Ascending aorta (tissue), 2 donors: ENCODE measurements around the gene SLC7A4. TPM values are rescaled to one million over a fixed set of nuclear protein-coding genes. Genes with fewer than 3 reads are reported as not detected.

Experiments
- DNase-seq, 2 donors: peaks; one replicate each; pipeline ENCODE4 v3.0.0-alpha.2; 2019; ENCODE audit warnings: low spot score in 2 of 2
- H3K27ac ChIP-seq, 2 donors: fragments of 200-600 bp; sonication (generic); one replicate each; pipeline ENCODE4 v1.5.1; 2016 to 2017; ENCODE audit warnings: mild to moderate bottlenecking in 1 of 2
- H3K27me3 ChIP-seq: fragments of 200-600 bp; sonication (generic); one replicate; pipeline ENCODE4 v1.5.1; 2017
- H3K36me3 ChIP-seq, 2 donors: fragments of 200-600 bp; sonication (generic); one replicate each; pipeline ENCODE4 v1.5.1; 2016
- H3K4me1 ChIP-seq, 2 donors: fragments of 200-600 bp; sonication (generic); one replicate each; pipeline ENCODE4 v1.5.1; 2016 to 2017; ENCODE audit warnings: mild to moderate bottlenecking in 1 of 2
- H3K4me3 ChIP-seq, 2 donors: fragments of 200-600 bp; sonication (generic); one replicate each; pipeline ENCODE4 v1.5.1; 2016 to 2017; ENCODE audit warnings: mild to moderate bottlenecking in 1 of 2
- H3K9me3 ChIP-seq, 2 donors: fragments of 200-600 bp; sonication (generic); one replicate each; pipeline ENCODE4 v1.5.1; 2016
- intact Hi-C: fragments of 100-400 bp; cut with DNase I; formaldehyde crosslinking; loops from one replicate; pipeline ENCODE4 v1.15.1; 2023
- total RNA-seq: library from RNA; depleted of rRNA; stranded (reverse); fragments of >200 nt; gene quantifications from one replicate; pipeline ENCODE4 v1.1.0, GENCODE V29; 2016
- TF ChIP-seq, protein P1 (sequence below), 3 experiments: fragments of 200-600 bp in 2 of 3; fragments of 450-650 bp in 1 of 3; sonication (generic) in 2 of 3; IDR thresholded peaks; one replicate each; pipeline ENCODE4 v1.5.1; 2016 to 2019; ENCODE audit warnings: antibody characterized with exemption in 3 of 3, mild to moderate bottlenecking in 1 of 3, moderate library complexity in 1 of 3

SLC7A4 gene
- total RNA-seq, 1 donor from 2014 or later: 20.4 TPM

DNA sequence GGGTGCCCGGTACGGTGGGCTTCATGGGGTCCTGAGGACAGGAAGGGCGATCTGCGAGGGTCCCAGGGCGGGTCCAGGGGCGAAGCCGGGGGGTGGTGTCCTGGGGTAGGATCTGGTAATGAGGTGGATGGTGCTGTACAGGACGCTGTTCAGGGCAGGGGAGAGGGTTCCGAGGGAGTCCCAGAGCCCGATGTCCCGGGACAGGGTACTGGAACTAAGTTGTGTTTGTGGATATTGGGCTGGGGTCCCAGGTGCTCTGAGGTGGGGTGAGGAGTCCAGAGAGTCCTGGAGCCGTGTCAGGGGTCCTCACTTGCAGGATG is 49.8 kb downstream of the SLC7A4 start:
- peaks cover 11 to 23% of the 10 kb centered on the region in 2 donors for H3K4me1 ChIP-seq
- intact Hi-C loops: loop anchor here (1.0 to 10.0 kb wide), 4 partner anchors 20 to 662 kb away; partner anchors contain the start of genes P2RX6, PI4KA, SDF2L1 and SNAP29
- DNase-seq: no peak
- H3K27ac ChIP-seq: peak overlapping the region; percentile 73 to 85
- peaks cover 12 to 20% of the 10 kb centered on the region in 2 donors for H3K36me3 ChIP-seq
- H3K4me3 ChIP-seq: peak overlapping the region; percentile 74 to 90
- no peaks in the 10 kb centered on the region for H3K9me3 ChIP-seq
- no peaks in the 10 kb centered on the region for H3K27me3 ChIP-seq
- TF ChIP-seq, protein P1, sequence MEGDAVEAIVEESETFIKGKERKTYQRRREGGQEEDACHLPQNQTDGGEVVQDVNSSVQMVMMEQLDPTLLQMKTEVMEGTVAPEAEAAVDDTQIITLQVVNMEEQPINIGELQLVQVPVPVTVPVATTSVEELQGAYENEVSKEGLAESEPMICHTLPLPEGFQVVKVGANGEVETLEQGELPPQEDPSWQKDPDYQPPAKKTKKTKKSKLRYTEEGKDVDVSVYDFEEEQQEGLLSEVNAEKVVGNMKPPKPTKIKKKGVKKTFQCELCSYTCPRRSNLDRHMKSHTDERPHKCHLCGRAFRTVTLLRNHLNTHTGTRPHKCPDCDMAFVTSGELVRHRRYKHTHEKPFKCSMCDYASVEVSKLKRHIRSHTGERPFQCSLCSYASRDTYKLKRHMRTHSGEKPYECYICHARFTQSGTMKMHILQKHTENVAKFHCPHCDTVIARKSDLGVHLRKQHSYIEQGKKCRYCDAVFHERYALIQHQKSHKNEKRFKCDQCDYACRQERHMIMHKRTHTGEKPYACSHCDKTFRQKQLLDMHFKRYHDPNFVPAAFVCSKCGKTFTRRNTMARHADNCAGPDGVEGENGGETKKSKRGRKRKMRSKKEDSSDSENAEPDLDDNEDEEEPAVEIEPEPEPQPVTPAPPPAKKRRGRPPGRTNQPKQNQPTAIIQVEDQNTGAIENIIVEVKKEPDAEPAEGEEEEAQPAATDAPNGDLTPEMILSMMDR (IDR thresholded peaks at IDR 0.05): no peak

DNA sequence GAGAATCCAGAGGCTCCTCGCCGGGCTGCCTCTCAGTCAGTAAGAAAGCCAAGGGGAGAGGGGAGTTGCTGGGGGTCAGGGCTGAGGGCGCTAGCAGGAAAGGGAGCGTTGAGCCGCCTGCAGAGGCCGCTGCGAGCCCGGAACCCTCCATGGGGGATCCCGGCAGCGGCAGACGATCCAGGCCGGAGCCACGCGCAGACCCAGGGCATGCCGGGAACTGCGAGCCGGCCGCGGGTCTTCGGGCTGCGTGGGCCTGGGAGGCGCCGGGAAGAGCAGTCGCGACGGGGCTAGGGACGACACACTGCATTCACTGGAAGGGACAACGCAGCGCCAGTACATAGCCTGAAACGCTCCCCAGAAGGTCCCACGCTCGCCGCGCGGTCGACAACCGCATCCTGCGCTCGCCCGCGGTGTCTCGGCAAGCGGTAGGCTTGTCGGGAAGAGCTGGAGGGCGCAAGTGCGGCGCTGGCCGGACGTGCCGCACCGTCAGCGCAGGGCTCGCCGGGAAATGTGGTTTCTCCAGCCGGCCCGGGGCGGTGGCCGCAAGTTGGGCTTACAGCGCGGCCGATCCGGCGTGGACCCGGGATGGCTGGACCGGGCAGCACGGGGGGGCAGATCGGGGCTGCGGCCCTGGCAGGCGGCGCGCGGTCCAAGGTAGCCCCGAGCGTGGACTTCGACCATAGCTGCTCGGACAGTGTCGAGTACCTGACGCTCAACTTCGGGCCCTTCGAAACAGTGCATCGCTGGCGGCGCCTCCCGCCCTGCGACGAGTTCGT is 50.4 kb downstream of the SLC7A4 start, which contains the start of gene LZTR1:
Gene LZTR1, plus strand, starts transcription at position 511 of the 776 bp plus-strand sequence. Its CDS starts 75 bp downstream, at position 586.
- DNase-seq: peak in 1 of 2 donors; percentile 88
- TF ChIP-seq, protein P1 (IDR thresholded peaks at IDR 0.05): peak; percentile 42 to 57 (median 49)
- Histone ChIP-seq H3K9me3 (no peaks in the 10 kb centered on the region), H3K27ac (peak within 1 kb of the TSS; percentile 73 to 85), H3K27me3 (no peaks in the 10 kb centered on the region), H3K4me1 (peaks cover 11 to 23% of the 10 kb centered on the region in 2 donors), H3K4me3 (peak within 1 kb of the TSS; percentile 74 to 90), H3K36me3 (peaks cover 7 to 15% of the 10 kb centered on the region in 2 donors)
- intact Hi-C loops: loop anchor here (1.0 to 10.0 kb wide), 5 partner anchors 20 to 663 kb away; partner anchors contain the start of genes CRKL, P2RX6, PI4KA and SDF2L1

DNA sequence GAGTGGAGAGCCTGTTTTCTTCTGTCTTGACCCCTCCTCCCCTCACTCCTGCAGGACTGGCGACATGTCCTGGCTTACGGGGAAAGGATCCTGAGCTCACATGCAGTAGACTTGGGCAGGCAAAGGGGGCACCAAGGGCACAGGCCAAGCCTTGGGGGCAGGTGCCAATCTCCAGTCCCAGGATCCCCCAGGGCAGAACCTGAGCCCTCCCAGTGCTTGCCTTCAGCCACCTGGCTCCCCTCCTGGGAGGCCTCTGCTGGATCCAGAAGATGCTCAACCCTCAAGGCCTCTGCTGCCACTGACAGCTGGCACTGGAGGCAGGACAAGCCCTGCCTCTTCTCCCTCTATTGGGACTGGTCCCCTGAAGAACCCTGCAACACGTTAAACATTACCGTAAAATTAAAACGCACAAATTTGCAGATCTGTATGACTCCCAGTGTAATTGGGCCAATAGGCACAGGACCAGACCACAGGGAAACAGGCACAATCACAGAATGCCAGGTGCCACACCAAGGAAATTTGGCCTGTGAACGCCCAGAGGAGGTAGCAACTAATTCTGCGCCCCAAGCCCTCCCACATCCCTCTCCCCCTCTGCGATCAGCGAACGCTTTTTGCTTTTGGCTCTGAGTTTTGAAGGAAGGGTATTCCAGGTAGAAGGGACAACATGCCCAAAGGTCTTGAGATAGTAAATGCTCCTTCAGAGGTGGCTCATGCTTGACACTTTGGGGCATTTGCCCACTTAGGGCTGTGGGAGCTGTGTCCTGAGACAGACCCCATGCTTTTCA is 51.2 kb downstream of the SLC7A4 start:
- Histone ChIP-seq H3K27me3 (no peaks in the 10 kb centered on the region), H3K9me3 (no peaks in the 10 kb centered on the region), H3K27ac (peak overlapping the region; percentile 73 to 85), H3K4me3 (peak overlapping the region; percentile 74 to 90), H3K36me3 (peaks cover 7 to 8% of the 10 kb centered on the region in 2 donors), H3K4me1 (peaks cover 11 to 23% of the 10 kb centered on the region in 2 donors)
- intact Hi-C loops: loop anchor here (1.0 to 10.0 kb wide), 3 partner anchors 36 to 664 kb away; partner anchors contain the start of genes CRKL, P2RX6 and SDF2L1
- TF ChIP-seq, protein P1 (IDR thresholded peaks at IDR 0.05): no peak
- no peak for DNase-seq

DNA sequence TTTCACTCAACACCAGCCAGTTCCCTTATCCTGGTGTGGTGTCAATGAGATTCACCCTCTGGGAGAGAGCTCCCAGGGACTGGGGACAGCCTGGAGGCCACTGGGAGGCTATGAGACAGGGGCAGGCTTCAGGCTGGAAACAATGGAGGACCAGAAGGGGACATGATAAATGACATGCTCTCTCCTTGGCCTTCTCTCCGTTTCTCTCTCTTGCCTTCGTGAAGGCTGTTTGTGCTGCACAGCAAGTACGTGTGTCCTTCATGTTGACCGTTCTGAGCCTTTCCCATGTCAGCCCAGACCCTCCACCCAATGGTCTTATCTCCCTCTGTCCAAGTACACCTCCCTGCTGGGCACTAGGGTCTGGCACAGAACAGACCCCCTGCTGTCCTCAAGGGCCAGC is 51.8 kb downstream of the SLC7A4 start:
- H3K4me1 ChIP-seq: peaks cover 11 to 23% of the 10 kb centered on the region in 2 donors
- no peaks in the 10 kb centered on the region for H3K27me3 ChIP-seq
- H3K9me3 ChIP-seq: no peaks in the 10 kb centered on the region
- H3K4me3 ChIP-seq: no peak overlapping the region
- intact Hi-C loops: loop anchor here (5.0 to 10.0 kb wide), 2 partner anchors 37 to 664 kb away; partner anchors contain the start of genes P2RX6 and SDF2L1
- H3K27ac ChIP-seq: no peak overlapping the region
- peaks cover 2 to 3% of the 10 kb centered on the region in 2 donors for H3K36me3 ChIP-seq
- TF ChIP-seq, protein P1 (IDR thresholded peaks at IDR 0.05): no peak
- DNase-seq: no peak

DNA sequence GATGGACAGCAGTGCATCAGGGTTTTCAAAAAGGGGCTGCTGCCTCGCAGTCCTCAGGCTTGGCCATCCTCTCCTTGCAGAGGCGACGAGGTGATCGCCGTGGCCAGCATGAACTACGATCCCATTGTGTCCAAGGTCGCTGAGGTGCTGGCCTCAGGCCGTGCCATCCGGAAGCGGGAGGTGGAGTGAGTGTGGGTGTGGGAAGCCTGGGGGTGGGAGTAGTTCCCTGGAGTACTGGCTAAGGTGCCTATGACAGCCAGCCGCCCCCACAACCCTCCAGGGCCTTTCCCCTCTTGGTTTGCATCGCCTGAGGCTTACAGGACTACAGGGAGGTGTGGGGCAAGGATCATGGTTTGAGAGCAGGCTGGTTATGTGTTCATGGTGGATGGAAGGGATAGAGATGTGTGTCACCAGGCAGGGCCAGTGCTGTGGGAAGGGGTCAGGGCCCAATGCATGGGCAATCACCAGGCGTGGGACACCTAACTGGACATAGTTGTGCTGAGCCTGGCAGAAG is 52.4 kb downstream of the SLC7A4 start:
- intact Hi-C loops: loop anchor here (5.0 to 10.0 kb wide), 2 partner anchors 37 to 665 kb away; partner anchors contain the start of genes P2RX6 and SDF2L1
- Histone ChIP-seq H3K4me3 (peak overlapping the region in 1 of 2 donors; percentile 27), H3K36me3 (no peaks in the 10 kb centered on the region), H3K27me3 (no peaks in the 10 kb centered on the region), H3K9me3 (no peaks in the 10 kb centered on the region), H3K27ac (no peak overlapping the region), H3K4me1 (peaks cover 11 to 23% of the 10 kb centered on the region in 2 donors)
- TF ChIP-seq, protein P1 (IDR thresholded peaks at IDR 0.05): no peak
- DNase-seq: no peak
